GM12872 (cell line): ENCODE measurements around the gene S100A5.

Experiments used
- CTCF ChIP-seq: IDR thresholded peaks from 3 replicates; pipeline ENCODE4 v1.5.1; 2011; ENCODE audit warnings: low read depth, mild to moderate bottlenecking, low read length, moderate library complexity; ENCODE audit not compliant: insufficient read depth

S100A5 gene

GRCh38 chr1:153546796-153547559 is 6.2 kb upstream of the S100A5 start:
- TF ChIP-seq CTCF = no peak

- TF ChIP-seq CTCF = no peak
Observed at GRCh38 chr1:153546371-153546770, 5.6 kb upstream of the S100A5 start.

- no peak for TF ChIP-seq CTCF
Observed at GRCh38 chr1:153545067-153546055, 4.6 kb upstream of the S100A5 start, which contains the start of gene S100A4. Gene S100A4, minus strand, starts transcription at chr1:153545806. Its CDS starts 1,012 bp downstream, at chr1:153544794.

GRCh38 chr1:153544453-153545066 is 3.8 kb upstream of the S100A5 start:
- no peak for TF ChIP-seq CTCF

GRCh38 chr1:153543736-153544135 is 3.0 kb upstream of the S100A5 start:
- TF ChIP-seq CTCF = no peak

GRCh38 chr1:153542956-153543711 is 2.4 kb upstream of the S100A5 start:
- TF ChIP-seq CTCF = no peak
